Occipital lobe (tissue), 2 donors: ENCODE data around the gene NMU. TPM values are rescaled to one million over a fixed set of nuclear protein-coding genes. Genes with fewer than 3 reads are reported as not detected.
"Not testable (repeated sequence)": the region's sequence is repeated elsewhere in the genome, so short reads cannot be mapped to it uniquely, and the experiment has no call there.

ENCODE experiments used
- DNase-seq: peaks from one replicate; lab custom pipeline; 2025; lab: John Stamatoyannopoulos, UW
- total RNA-seq: library from RNA; depleted of rRNA; stranded (reverse); fragments of >200 nt; gene quantifications from one replicate; pipeline ENCODE4 v1.2.3, GENCODE V29; 2014

Gene NMU
- total RNA-seq, 1 donor from 2014 or later: 1.9 TPM

- DNase-seq: no peak
Measured at GRCh38 chr4:55560096-55560495, 76.0 kb downstream of the NMU start.

GRCh38 chr4:55554453-55555030, 81.6 kb downstream of the NMU start:
- no peak for DNase-seq

- no peak for DNase-seq
Measured at GRCh38 chr4:55553441-55554201, 82.5 kb downstream of the NMU start.

- not testable (repeated sequence) for DNase-seq
Measured at GRCh38 chr4:55551964-55552363, 84.1 kb downstream of the NMU start.

GRCh38 chr4:55549888-55550287, 86.2 kb downstream of the NMU start:
- DNase-seq: no peak

GRCh38 chr4:55547918-55548317, 88.2 kb downstream of the NMU start:
- DNase-seq: no peak

- DNase-seq: no peak
Measured at GRCh38 chr4:55547466-55547770, 88.7 kb downstream of the NMU start.

- peak; percentile 89 for DNase-seq
Measured at GRCh38 chr4:55546756-55547465, 89.2 kb downstream of the NMU start, which contains the start of gene CLOCK. TSS of gene CLOCK (minus strand) at chr4:55546909. CDS start at chr4:55482785, 64,124 bp downstream.

GRCh38 chr4:55546506-55546755, 89.7 kb downstream of the NMU start:
- DNase-seq: no peak

- DNase-seq: peak; percentile 70
Measured at GRCh38 chr4:55545641-55546505, 90.2 kb downstream of the NMU start.

Other genes with a start within 250 kb of the NMU start
- gene TMEM165, start 240.3 kb downstream of the NMU start, total RNA-seq: 109 TPM
- 37.0 TPM for gene CLOCK, start 89.4 kb downstream of the NMU start, total RNA-seq
- gene PDCL2, start 44.1 kb downstream of the NMU start, total RNA-seq: not detected
- not detected for gene EXOC1L, start 183.5 kb upstream of the NMU start, total RNA-seq
- 98.4 TPM for gene EXOC1, start 217.3 kb upstream of the NMU start, total RNA-seq